ENCODE data around the gene RPN2. TPM values are rescaled to one million over a fixed set of nuclear protein-coding genes. Genes with fewer than 3 reads are reported as not detected.

RPN2 gene
- total RNA-seq, 1 experiment from 2014 or later: 220 TPM

GRCh38 chr20:37201827-37202162 is 22.7 kb downstream of the RPN2 start:
- Histone ChIP-seq H3K27me3 (ENCODE audit: insufficient read depth, low read length) (no peaks in the 10 kb centered on the region), H3K4me1 (ENCODE audit: control insufficient read depth in 1 of 2, insufficient read depth in 2 of 2, low read length in 2 of 2) (peaks cover 6 to 7% of the 10 kb centered on the region in 2 experiments; a peak in 3 of 4 replicates), H2AFZ (ENCODE audit: low read depth, low read length, poor library complexity, severe bottlenecking) (no peak overlapping the region), H3K79me2 (ENCODE audit: insufficient read depth, low read length) (peaks cover 80% of the 10 kb centered on the region), H3K9ac (ENCODE audit: low read length) (no peak overlapping the region), H3K36me3 (ENCODE audit: control insufficient read depth in 1 of 2, insufficient read depth in 2 of 2, low read length in 2 of 2) (peaks cover 47 to 56% of the 10 kb centered on the region in 2 experiments), H4K20me1 (ENCODE audit: insufficient read depth) (no peaks in the 10 kb centered on the region), H3K4me2 (ENCODE audit: low read length) (peak overlapping the region; percentile 6; the same call in 1 of the 2 replicates), H3K4me3 (replicated peaks in 1 of 2; ENCODE audit: low read depth in 1 of 2, low read length in 2 of 2) (no peak overlapping the region), H3K9me3 (ENCODE audit: control insufficient read depth in 1 of 2, insufficient read depth in 1 of 2, low read depth in 1 of 2, low read length in 2 of 2) (no peaks in the 10 kb centered on the region), H3K27ac (ENCODE audit: low read depth, low read length) (no peak overlapping the region; the same call in 1 of the 2 replicates), H3K9me2 (ENCODE audit: insufficient read depth) (no peaks in the 10 kb centered on the region)
- ChIA-PET POLR2A (no interaction called here), CTCF (interaction anchor here (0.7 to 1.9 kb wide), 4 partner anchors 10 to 333 kb away, joined by 3 to 12 read pairs (median 3); no protein-coding TSS in a partner anchor), RAD21 (ENCODE audit: low non-redundant PET in 1 of 2, low total read pairs in 2 of 2, uncharacterized antibody in 2 of 2, unreplicated experiment in 2 of 2) (no interaction called here)
- ATAC-seq: no peak
- TF ChIP-seq YY1 (IDR thresholded peaks at IDR 0.05; ENCODE audit: extremely low read depth, insufficient replicate concordance, low read depth, low read length) (no peak), ELF1 (IDR thresholded peaks at IDR 0.05; ENCODE audit: borderline replicate concordance, low read depth) (no peak), EZH2 (IDR thresholded peaks at IDR 0.05) (no peak), JUND (IDR thresholded peaks at IDR 0.05) (no peak), POLR2A (IDR thresholded peaks at IDR 0.05; ENCODE audit: borderline replicate concordance, extremely low read depth, insufficient read depth, insufficient read length) (no peak), ATF3 (IDR thresholded peaks at IDR 0.05) (no peak), FOSL1 (IDR thresholded peaks at IDR 0.05; ENCODE audit: low read depth) (no peak), ZNF274 (IDR thresholded peaks at IDR 0.05; ENCODE audit: low read depth, low read length) (no peak), CTCF (IDR thresholded peaks at IDR 0.05 in 2 of 3, conservative IDR thresholded peaks at IDR 0.05 in 1 of 3; ENCODE audit: borderline replicate concordance in 1 of 3, insufficient read depth in 1 of 3, low read depth in 2 of 3, low read length in 2 of 3) (no peak), RAD21 (IDR thresholded peaks at IDR 0.05; ENCODE audit: low read depth) (no peak), EZH2phosphoT487 (IDR thresholded peaks at IDR 0.05; ENCODE audit: borderline replicate concordance) (no peak), ZFX (IDR thresholded peaks at IDR 0.05) (no peak), SP1 (IDR thresholded peaks at IDR 0.05; ENCODE audit: low read depth) (no peak), MAX (IDR thresholded peaks at IDR 0.05) (no peak)
- no TSS peak for BruUV-seq (replicated peaks)
- intact Hi-C loops (cut with micrococcal nuclease): loop anchor here (1.0 kb wide), 1 partner anchor 333 kb away; no protein-coding TSS in a partner anchor
- no peak for DNase-seq (ENCODE audit: low read depth, low spot score)

Data from HCT116 (cell line).